ENCODE measurements around the gene FAM184A.

Gene FAM184A

GRCh38 chr6:119060255-119060907, 18.1 kb downstream of the FAM184A start:
- no peak overlapping the region for H3K4me2 ChIP-seq
- H3K27me3 ChIP-seq (ENCODE audit: insufficient read depth, low read depth) = no peaks in the 10 kb centered on the region
- no peak overlapping the region for H2AFZ ChIP-seq (ENCODE audit: low read depth)
- H3K9ac ChIP-seq = no peak overlapping the region
- no peaks in the 10 kb centered on the region for H3K4me1 ChIP-seq (ENCODE audit: low read depth, poor library complexity, severe bottlenecking)
- H3K4me3 ChIP-seq (IDR thresholded peaks at IDR 0.05; ENCODE audit: insufficient read depth, low read depth, low read length) = no peak overlapping the region
- no peaks in the 10 kb centered on the region for H4K20me1 ChIP-seq (ENCODE audit: insufficient read depth)
- H3K36me3 ChIP-seq (ENCODE audit: insufficient read depth) = no peaks in the 10 kb centered on the region
- no peak for TF ChIP-seq CTCF (conservative IDR thresholded peaks at IDR 0.05; ENCODE audit: low read depth, low read length)
- no peaks in the 10 kb centered on the region for H3K79me2 ChIP-seq (ENCODE audit: insufficient read depth, low read depth)
- H3K27ac ChIP-seq = no peak overlapping the region

- Histone ChIP-seq H3K79me2 (ENCODE audit: insufficient read depth, low read depth) (no peaks in the 10 kb centered on the region), H3K4me2 (no peak overlapping the region), H3K4me1 (ENCODE audit: low read depth, poor library complexity, severe bottlenecking) (no peaks in the 10 kb centered on the region), H3K9ac (no peak overlapping the region), H3K27me3 (ENCODE audit: insufficient read depth, low read depth) (no peaks in the 10 kb centered on the region), H3K4me3 (IDR thresholded peaks at IDR 0.05; ENCODE audit: insufficient read depth, low read depth, low read length) (no peak overlapping the region), H3K36me3 (ENCODE audit: insufficient read depth) (no peaks in the 10 kb centered on the region), H3K27ac (no peak overlapping the region), H2AFZ (ENCODE audit: low read depth) (no peak overlapping the region), H4K20me1 (ENCODE audit: insufficient read depth) (no peaks in the 10 kb centered on the region)
- TF ChIP-seq CTCF (conservative IDR thresholded peaks at IDR 0.05; ENCODE audit: low read depth, low read length) = no peak
These were observed 23.4 kb downstream of the FAM184A start for GRCh38 chr6:119055069-119055468.

- Histone ChIP-seq H3K4me1 (ENCODE audit: low read depth, poor library complexity, severe bottlenecking) (no peaks in the 10 kb centered on the region), H4K20me1 (ENCODE audit: insufficient read depth) (no peaks in the 10 kb centered on the region), H3K27ac (no peak overlapping the region), H2AFZ (ENCODE audit: low read depth) (no peak overlapping the region), H3K36me3 (ENCODE audit: insufficient read depth) (no peaks in the 10 kb centered on the region), H3K4me3 (IDR thresholded peaks at IDR 0.05; ENCODE audit: insufficient read depth, low read depth, low read length) (no peak overlapping the region), H3K9ac (no peak overlapping the region), H3K79me2 (ENCODE audit: insufficient read depth, low read depth) (no peaks in the 10 kb centered on the region), H3K4me2 (no peak overlapping the region), H3K27me3 (ENCODE audit: insufficient read depth, low read depth) (no peaks in the 10 kb centered on the region)
- TF ChIP-seq CTCF (conservative IDR thresholded peaks at IDR 0.05; ENCODE audit: low read depth, low read length) = no peak
These were observed 25.5 kb downstream of the FAM184A start for GRCh38 chr6:119052987-119053386.

- no peaks in the 10 kb centered on the region for H4K20me1 ChIP-seq (ENCODE audit: insufficient read depth)
- no peak overlapping the region for H3K27ac ChIP-seq
- no peak overlapping the region for H3K4me3 ChIP-seq (IDR thresholded peaks at IDR 0.05; ENCODE audit: insufficient read depth, low read depth, low read length)
- H3K4me1 ChIP-seq (ENCODE audit: low read depth, poor library complexity, severe bottlenecking) = no peaks in the 10 kb centered on the region
- no peak for TF ChIP-seq CTCF (conservative IDR thresholded peaks at IDR 0.05; ENCODE audit: low read depth, low read length)
- H3K9ac ChIP-seq = no peak overlapping the region
- H3K4me2 ChIP-seq = no peak overlapping the region
- H3K79me2 ChIP-seq (ENCODE audit: insufficient read depth, low read depth) = no peaks in the 10 kb centered on the region
- H3K36me3 ChIP-seq (ENCODE audit: insufficient read depth) = no peaks in the 10 kb centered on the region
- no peak overlapping the region for H2AFZ ChIP-seq (ENCODE audit: low read depth)
- H3K27me3 ChIP-seq (ENCODE audit: insufficient read depth, low read depth) = no peaks in the 10 kb centered on the region
These were observed 26.1 kb downstream of the FAM184A start for GRCh38 chr6:119052292-119052889.

Data from KMS-11 (cell line).